Upper lobe of right lung (tissue), 1 donor: ENCODE data around the gene ARHGEF28. TPM values are rescaled to one million over a fixed set of nuclear protein-coding genes. Genes with fewer than 3 reads are reported as not detected.
A peak's percentile ranks its signal among the peaks of the same experiment; 100 is the strongest.

Experiments
- ATAC-seq: fragments of 200-7000 bp; cut with Tn5 transposase; one replicate; pipeline ENCODE4 v1.9.1; 2020; ENCODE audit warnings: mild to moderate bottlenecking, moderate library complexity
- DNase-seq: peaks from one replicate; pipeline ENCODE4 v3.0.0-alpha.2; 2020
- H3K27ac ChIP-seq: fragments of 200-600 bp; one replicate; pipeline ENCODE4 v1.8.0; 2022
- H3K27me3 ChIP-seq: fragments of 200-600 bp; one replicate; pipeline ENCODE4 v1.8.0; 2022; ENCODE audit warnings: mild to moderate bottlenecking
- H3K36me3 ChIP-seq: fragments of 200-600 bp; one replicate; pipeline ENCODE4 v1.8.0; 2022
- H3K4me1 ChIP-seq: fragments of 200-600 bp; one replicate; pipeline ENCODE4 v1.8.0; 2022
- H3K4me3 ChIP-seq: fragments of 200-600 bp; one replicate; pipeline ENCODE4 v1.8.0; 2022; ENCODE audit warnings: mild to moderate bottlenecking
- H3K9me3 ChIP-seq: fragments of 200-600 bp; one replicate; pipeline ENCODE4 v1.8.0; 2022
- intact Hi-C: fragments of 100-400 bp; cut with DNase I; formaldehyde crosslinking; loops from one replicate; pipeline ENCODE4 v1.11.0; 2022
- total RNA-seq: library from RNA; stranded (reverse); fragmentation: NEBNext Ultra II Directional; extraction: Animal tissue kit (Norgen Biotek cat#: 25700); gene quantifications from one replicate; pipeline ENCODE4 v1.2.1, GENCODE V29; 2021
- TF ChIP-seq, protein P1 (sequence below): fragments of 200-600 bp; IDR thresholded peaks from one replicate; pipeline ENCODE4 v1.8.0; 2022; ENCODE audit warnings: antibody characterized with exemption
- donor health status: DM: no; HTN: yes; CAD: no; lungs with severe emphysema.

The ARHGEF28 gene
- total RNA-seq, 1 donor from 2014 or later = 22.3 TPM

DNA sequence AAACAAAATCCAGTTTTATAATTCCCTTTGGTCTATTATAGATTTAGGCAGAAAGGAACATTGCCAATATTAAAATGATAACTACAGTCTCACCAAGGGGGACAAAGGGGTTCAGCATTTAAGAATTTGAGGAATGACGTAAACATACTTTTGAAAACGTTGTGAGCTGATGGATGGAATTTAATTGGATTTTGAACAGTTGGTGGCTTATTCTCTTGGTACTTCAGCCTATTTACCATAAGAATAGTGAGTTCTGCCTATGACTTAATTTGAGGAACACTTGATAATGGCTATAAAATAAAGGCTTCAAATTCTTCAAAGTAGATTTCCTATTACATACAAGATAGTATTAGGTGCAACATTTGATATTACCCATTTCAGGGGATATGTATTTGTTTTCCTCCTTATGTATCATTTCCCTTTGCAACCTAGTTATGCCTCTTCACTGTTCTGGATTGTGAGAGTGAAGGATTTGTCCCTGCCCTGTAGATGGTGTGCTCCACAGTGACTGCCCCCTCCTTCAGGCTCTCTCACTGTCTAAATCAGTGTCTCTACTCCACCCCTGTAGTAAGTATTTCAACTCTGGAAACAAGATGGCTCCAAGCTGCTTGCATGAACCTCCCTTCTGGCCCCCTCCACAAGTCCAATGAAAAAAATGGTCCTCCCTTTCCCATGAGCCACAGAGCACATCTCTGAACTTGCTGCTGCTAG, 225.6 kb downstream of the ARHGEF28 start:
- TF ChIP-seq, protein P1, sequence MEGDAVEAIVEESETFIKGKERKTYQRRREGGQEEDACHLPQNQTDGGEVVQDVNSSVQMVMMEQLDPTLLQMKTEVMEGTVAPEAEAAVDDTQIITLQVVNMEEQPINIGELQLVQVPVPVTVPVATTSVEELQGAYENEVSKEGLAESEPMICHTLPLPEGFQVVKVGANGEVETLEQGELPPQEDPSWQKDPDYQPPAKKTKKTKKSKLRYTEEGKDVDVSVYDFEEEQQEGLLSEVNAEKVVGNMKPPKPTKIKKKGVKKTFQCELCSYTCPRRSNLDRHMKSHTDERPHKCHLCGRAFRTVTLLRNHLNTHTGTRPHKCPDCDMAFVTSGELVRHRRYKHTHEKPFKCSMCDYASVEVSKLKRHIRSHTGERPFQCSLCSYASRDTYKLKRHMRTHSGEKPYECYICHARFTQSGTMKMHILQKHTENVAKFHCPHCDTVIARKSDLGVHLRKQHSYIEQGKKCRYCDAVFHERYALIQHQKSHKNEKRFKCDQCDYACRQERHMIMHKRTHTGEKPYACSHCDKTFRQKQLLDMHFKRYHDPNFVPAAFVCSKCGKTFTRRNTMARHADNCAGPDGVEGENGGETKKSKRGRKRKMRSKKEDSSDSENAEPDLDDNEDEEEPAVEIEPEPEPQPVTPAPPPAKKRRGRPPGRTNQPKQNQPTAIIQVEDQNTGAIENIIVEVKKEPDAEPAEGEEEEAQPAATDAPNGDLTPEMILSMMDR = no peak
- Histone ChIP-seq H3K36me3 (no peaks in the 10 kb centered on the region), H3K27me3 (no peaks in the 10 kb centered on the region), H3K4me1 (peaks cover 2% of the 10 kb centered on the region), H3K27ac (no peak overlapping the region), H3K9me3 (no peaks in the 10 kb centered on the region), H3K4me3 (no peak overlapping the region)
- ATAC-seq (no peak), DNase-seq (no peak)
- intact Hi-C loops = no loop called here

GRCh38 chr5:73853091-73853490, 227.1 kb downstream of the ARHGEF28 start:
- no peak for DNase-seq
- no peak overlapping the region for H3K27ac ChIP-seq
- intact Hi-C loops = no loop called here

DNA sequence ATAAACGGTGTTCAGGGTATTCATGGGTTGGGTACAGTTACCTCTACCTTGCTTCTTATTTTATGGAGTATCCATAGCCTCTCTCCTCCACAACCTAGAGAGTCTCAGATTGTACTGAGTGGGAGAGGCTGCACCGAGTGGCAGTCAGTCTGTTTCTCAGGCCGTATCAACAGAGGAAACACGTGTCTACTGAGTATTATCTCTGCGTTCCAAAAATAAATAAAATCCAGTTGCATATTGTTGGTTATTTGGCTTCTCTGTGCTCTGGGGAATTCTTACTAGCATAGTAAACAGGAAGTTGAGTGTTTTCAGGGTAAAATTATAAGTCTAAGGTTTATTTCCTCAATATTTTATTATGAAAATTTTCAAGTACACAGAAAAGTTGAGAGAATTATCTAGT, 231.0 kb downstream of the ARHGEF28 start:
- TF ChIP-seq, protein P1 = no peak
- ATAC-seq (peak; percentile 28), DNase-seq (no peak)
- peaks cover 7% of the 10 kb centered on the region for H3K36me3 ChIP-seq
- no peaks in the 10 kb centered on the region for H3K9me3 ChIP-seq
- no peak overlapping the region for H3K4me3 ChIP-seq
- no peak overlapping the region for H3K27ac ChIP-seq
- intact Hi-C loops = no loop called here
- H3K27me3 ChIP-seq = no peaks in the 10 kb centered on the region
- peaks cover 7% of the 10 kb centered on the region for H3K4me1 ChIP-seq

More at GRCh38 chr5:73853091-73853490, 227.1 kb downstream of the ARHGEF28 start:
- H3K27me3 ChIP-seq = no peaks in the 10 kb centered on the region
- H3K36me3 ChIP-seq = no peaks in the 10 kb centered on the region
- H3K4me1 ChIP-seq = peaks cover 7% of the 10 kb centered on the region
- TF ChIP-seq, protein P1 = no peak
- no peak overlapping the region for H3K4me3 ChIP-seq
- no peak for ATAC-seq
- no peaks in the 10 kb centered on the region for H3K9me3 ChIP-seq

- Histone ChIP-seq H3K9me3 (no peaks in the 10 kb centered on the region), H3K4me1 (peaks cover 7% of the 10 kb centered on the region), H3K36me3 (peaks cover 7% of the 10 kb centered on the region), H3K27ac (no peak overlapping the region), H3K27me3 (no peaks in the 10 kb centered on the region), H3K4me3 (no peak overlapping the region)
- no peak for DNase-seq
- TF ChIP-seq, protein P1 = no peak
- no peak for ATAC-seq
- intact Hi-C loops = no loop called here
Measured at GRCh38 chr5:73857446-73857845, 231.4 kb downstream of the ARHGEF28 start.

- Histone ChIP-seq H3K9me3 (no peaks in the 10 kb centered on the region), H3K36me3 (peaks cover 7% of the 10 kb centered on the region), H3K27ac (no peak overlapping the region), H3K4me1 (peaks cover 7% of the 10 kb centered on the region), H3K4me3 (no peak overlapping the region), H3K27me3 (no peaks in the 10 kb centered on the region)
- TF ChIP-seq, protein P1 = no peak
- ATAC-seq (no peak), DNase-seq (no peak)
- intact Hi-C loops = no loop called here
Measured at GRCh38 chr5:73858054-73858453, 232.1 kb downstream of the ARHGEF28 start.
